Liver (tissue), 9 donors: ENCODE data around the gene IL9. TPM values are rescaled to one million over a fixed set of nuclear protein-coding genes. Genes with fewer than 3 reads are reported as not detected.

Experiments
- DNase-seq: peaks from one replicate; pipeline ENCODE4 v3.0.0-alpha.2; 2017; ENCODE audit warnings: low spot score
- H3K27ac ChIP-seq, 2 donors: one replicate each; pipeline ENCODE4 v1.7.0; 2013; ENCODE audit warnings: inconsistent platforms in 2 of 2, low read length in 2 of 2, control low read depth in 1 of 2, low read depth in 1 of 2, mild to moderate bottlenecking in 1 of 2
- H3K27me3 ChIP-seq, 4 donors: one replicate each; pipeline versions ENCODE4 v1.6.1 to v1.7.0; 2013; ENCODE audit warnings: low read length in 3 of 4, inconsistent platforms in 1 of 4, mild to moderate bottlenecking in 1 of 4, moderate library complexity in 1 of 4; ENCODE audit not compliant: control insufficient read depth in 4 of 4, insufficient read depth in 4 of 4
- H3K36me3 ChIP-seq, 4 donors: one replicate each; pipeline versions ENCODE4 v1.6.1 to v1.7.0; 2013; ENCODE audit warnings: low read length in 3 of 4, mild to moderate bottlenecking in 3 of 4, low read depth in 1 of 4, moderate library complexity in 1 of 4; ENCODE audit not compliant: control insufficient read depth in 4 of 4, insufficient read depth in 3 of 4
- H3K4me1 ChIP-seq, 4 donors: one replicate each; pipeline versions ENCODE4 v1.6.1 to v1.7.0; 2013; ENCODE audit warnings: low read length in 3 of 4, mild to moderate bottlenecking in 3 of 4, moderate library complexity in 1 of 4; ENCODE audit not compliant: control insufficient read depth in 4 of 4, insufficient read depth in 4 of 4
- H3K4me3 ChIP-seq, 3 donors: one replicate each; pipeline versions ENCODE4 v1.6.1 to v1.7.0; 2013; ENCODE audit warnings: low read length in 3 of 3, control low read depth in 1 of 3, low read depth in 1 of 3, mild to moderate bottlenecking in 1 of 3
- H3K9ac ChIP-seq, 2 donors: one replicate each; pipeline ENCODE4 v1.7.0; 2013; ENCODE audit warnings: low read length in 2 of 2, mild to moderate bottlenecking in 2 of 2, moderate library complexity in 2 of 2, control low read depth in 1 of 2, low read depth in 1 of 2
- H3K9me3 ChIP-seq, 4 donors: one replicate each; pipeline versions ENCODE4 v1.6.1 to v1.7.0; 2013; ENCODE audit warnings: low read length in 3 of 4; ENCODE audit not compliant: control insufficient read depth in 4 of 4
- ATF3 ChIP-seq: IDR thresholded peaks from 2 replicates; pipeline ENCODE4 v1.6.1; 2016; ENCODE audit warnings: antibody characterized with exemption
- CTCF ChIP-seq: fragments of 150-350 bp; IDR thresholded peaks from 2 replicates; pipeline ENCODE4 v1.5.1; 2017; ENCODE audit warnings: improper control_type of control experiment, low read depth, low read length; ENCODE audit not compliant: missing input control
- FOXA1 ChIP-seq: IDR thresholded peaks from 2 replicates; pipeline ENCODE4 v1.6.1; 2016; ENCODE audit warnings: antibody characterized with exemption
- FOXA2 ChIP-seq: IDR thresholded peaks from 2 replicates; pipeline ENCODE4 v1.6.1; 2016; ENCODE audit warnings: antibody characterized with exemption
- GABPA ChIP-seq, 2 donors: IDR thresholded peaks in 1 of 2; conservative IDR thresholded peaks in 1 of 2; 2 replicates each; pipeline ENCODE4 v1.6.1; 2016; ENCODE audit warnings: antibody characterized with exemption in 2 of 2, mild to moderate bottlenecking in 1 of 2, moderate library complexity in 1 of 2
- HNF4A ChIP-seq, 2 donors: conservative IDR thresholded peaks; 2 replicates each; pipeline ENCODE4 v1.6.1; 2016; ENCODE audit warnings: antibody characterized with exemption in 2 of 2, mild to moderate bottlenecking in 2 of 2
- HNF4G ChIP-seq: IDR thresholded peaks from 2 replicates; pipeline ENCODE4 v1.6.1; 2016; ENCODE audit warnings: antibody characterized with exemption
- JUND ChIP-seq, 2 donors: IDR thresholded peaks; 2 replicates each; pipeline ENCODE4 v1.6.1; 2016; ENCODE audit warnings: antibody characterized with exemption in 2 of 2
- MAX ChIP-seq: IDR thresholded peaks from 2 replicates; pipeline ENCODE4 v1.6.1; 2016; ENCODE audit warnings: antibody characterized with exemption
- NR2F2 ChIP-seq: IDR thresholded peaks from 2 replicates; pipeline ENCODE4 v1.6.1; 2016; ENCODE audit warnings: antibody characterized with exemption
- RAD21 ChIP-seq, 2 donors: IDR thresholded peaks; 2 replicates each; pipeline ENCODE4 v1.6.1; 2016; ENCODE audit warnings: antibody characterized with exemption in 2 of 2, mild to moderate bottlenecking in 2 of 2
- REST ChIP-seq: IDR thresholded peaks from 2 replicates; pipeline ENCODE4 v1.6.1; 2016; ENCODE audit warnings: antibody characterized with exemption, mild to moderate bottlenecking
- RXRA ChIP-seq, 2 donors: IDR thresholded peaks; 2 replicates each; pipeline ENCODE4 v1.6.1; 2017 to 2018; ENCODE audit warnings: antibody characterized with exemption in 2 of 2, mild to moderate bottlenecking in 1 of 2
- SP1 ChIP-seq: IDR thresholded peaks from 2 replicates; pipeline ENCODE4 v1.6.1; 2018; ENCODE audit warnings: antibody characterized with exemption, mild to moderate bottlenecking
- TAF1 ChIP-seq: conservative IDR thresholded peaks from 2 replicates; pipeline ENCODE4 v1.6.1; 2016; ENCODE audit warnings: antibody characterized with exemption, mild to moderate bottlenecking
- YY1 ChIP-seq: IDR thresholded peaks from 2 replicates; pipeline ENCODE4 v1.6.1; 2016; ENCODE audit warnings: antibody characterized with exemption, mild to moderate bottlenecking
- ZBTB33 ChIP-seq: IDR thresholded peaks from 2 replicates; pipeline ENCODE4 v1.6.1; 2016; ENCODE audit warnings: antibody characterized with exemption
- WGBS: extraction: QIAGEN DNeasy Blood & Tissue Kit; methylation state at CpG from one replicate; pipeline ENCODE4 v1.1.7; 2013; 5-methylcytosine and 5-hydroxymethylcytosine counted together
- polyA plus RNA-seq, 2 donors: library from polyadenylated mRNA; stranded (reverse) in 1 of 2; unstranded in 1 of 2; fragments of 200-250 nt in 1 of 2; fragments of >200 nt in 1 of 2; fragmentation: Nextera tagmentation in 1 of 2; extraction: Ambion mirVana in 1 of 2; gene quantifications; one replicate each; pipeline versions ENCODE4 v1.2.1 to v1.2.3, GENCODE V29; 2013 to 2015
- total RNA-seq, 2 donors: library from RNA; depleted of rRNA; stranded (reverse); fragments of >200 nt; gene quantifications; one replicate each; pipeline ENCODE4 v1.2.3, GENCODE V29; 2014
- donor health status: healthy.
- donor health status: healthy.
- donor health status: healthy.
- donor health status: healthy.
- donor health status: healthy.

IL9 gene
- total and polyA plus RNA-seq, 4 donors = not detected

- H3K4me3 ChIP-seq = no peak overlapping the region
- TF ChIP-seq GABPA (IDR thresholded peaks at IDR 0.05 in 1 of 2, conservative IDR thresholded peaks at IDR 0.05 in 1 of 2) = no peak
- no peak for TF ChIP-seq ZBTB33
- H3K27me3 ChIP-seq = no peaks in the 10 kb centered on the region
- H3K9me3 ChIP-seq = no peaks in the 10 kb centered on the region
- H3K36me3 ChIP-seq = no peaks in the 10 kb centered on the region
- WGBS = 94% methylated on average over 9 of the region's 9 CpGs
- no peak for DNase-seq
- H3K4me1 ChIP-seq = no peaks in the 10 kb centered on the region
- no peak overlapping the region for H3K9ac ChIP-seq
- no peak overlapping the region for H3K27ac ChIP-seq
Measured at GRCh38 chr5:135850231-135850630, 45.4 kb downstream of the IL9 start.

GRCh38 chr5:135847976-135848375 lies 47.7 kb downstream of the IL9 start:
- Histone ChIP-seq H3K4me1 (no peaks in the 10 kb centered on the region), H3K36me3 (no peaks in the 10 kb centered on the region), H3K9ac (no peak overlapping the region), H3K27me3 (no peaks in the 10 kb centered on the region), H3K9me3 (no peaks in the 10 kb centered on the region), H3K4me3 (no peak overlapping the region), H3K27ac (no peak overlapping the region)
- DNase-seq = no peak
- 65% methylated on average over 1 of the region's 1 CpG for WGBS
- TF ChIP-seq GABPA (IDR thresholded peaks at IDR 0.05 in 1 of 2, conservative IDR thresholded peaks at IDR 0.05 in 1 of 2) (no peak), NR2F2 (no peak), HNF4G (no peak), MAX (no peak), SP1 (no peak), FOXA1 (no peak), RXRA (IDR thresholded peaks at IDR 0.05) (no peak), JUND (IDR thresholded peaks at IDR 0.05) (no peak), TAF1 (no peak), REST (no peak), HNF4A (conservative IDR thresholded peaks at IDR 0.05) (no peak), CTCF (no peak), YY1 (no peak), ATF3 (no peak), ZBTB33 (no peak), FOXA2 (no peak), RAD21 (IDR thresholded peaks at IDR 0.05) (no peak)
